OCI-LY7 (cell line): ENCODE results near the gene NPEPL1.

Source experiments
- CTCF ChIP-seq: fragments of 200-600 bp; sonication (generic); conservative IDR thresholded peaks from 2 replicates; pipeline ENCODE4 v1.5.1; 2014; ENCODE audit warnings: mild to moderate bottlenecking, antibody characterized with exemption, low read length, moderate library complexity, mixed read lengths
- EZH2phosphoT487 ChIP-seq: fragments of 200-600 bp; sonication (generic); IDR thresholded peaks from 2 replicates; pipeline ENCODE4 v1.6.1; 2018; ENCODE audit warnings: low read depth, borderline replicate concordance, mild to moderate bottlenecking, mixed run types, antibody characterized with exemption, low read length, moderate library complexity, mixed read lengths

- TF ChIP-seq EZH2phosphoT487 (no peak), CTCF (no peak)
Observed at GRCh38 chr20:58708246-58708931, 15.8 kb downstream of the NPEPL1 start.
